Measurements from ENCODE around the gene SRPK2.

Gene SRPK2

GRCh38 chr7:105131033-105131656 is 257.6 kb downstream of the SRPK2 start:
- Histone ChIP-seq H3K27ac (ENCODE audit: poor library complexity, severe bottlenecking) (no peak overlapping the region), H3K36me3 (ENCODE audit: low read depth) (peaks cover 20% of the 10 kb centered on the region), H3K9me3 (ENCODE audit: severe bottlenecking) (no peaks in the 10 kb centered on the region), H3K4me3 (ENCODE audit: severe bottlenecking) (no peak overlapping the region), H3K4me1 (ENCODE audit: insufficient read depth, poor library complexity, severe bottlenecking) (no peaks in the 10 kb centered on the region), H3K27me3 (ENCODE audit: insufficient read depth, poor library complexity, severe bottlenecking) (no peaks in the 10 kb centered on the region)
- ATAC-seq (ENCODE audit: low read depth), result no peak; the same call in 2 of the 3 replicates
- TF ChIP-seq, protein P1, sequence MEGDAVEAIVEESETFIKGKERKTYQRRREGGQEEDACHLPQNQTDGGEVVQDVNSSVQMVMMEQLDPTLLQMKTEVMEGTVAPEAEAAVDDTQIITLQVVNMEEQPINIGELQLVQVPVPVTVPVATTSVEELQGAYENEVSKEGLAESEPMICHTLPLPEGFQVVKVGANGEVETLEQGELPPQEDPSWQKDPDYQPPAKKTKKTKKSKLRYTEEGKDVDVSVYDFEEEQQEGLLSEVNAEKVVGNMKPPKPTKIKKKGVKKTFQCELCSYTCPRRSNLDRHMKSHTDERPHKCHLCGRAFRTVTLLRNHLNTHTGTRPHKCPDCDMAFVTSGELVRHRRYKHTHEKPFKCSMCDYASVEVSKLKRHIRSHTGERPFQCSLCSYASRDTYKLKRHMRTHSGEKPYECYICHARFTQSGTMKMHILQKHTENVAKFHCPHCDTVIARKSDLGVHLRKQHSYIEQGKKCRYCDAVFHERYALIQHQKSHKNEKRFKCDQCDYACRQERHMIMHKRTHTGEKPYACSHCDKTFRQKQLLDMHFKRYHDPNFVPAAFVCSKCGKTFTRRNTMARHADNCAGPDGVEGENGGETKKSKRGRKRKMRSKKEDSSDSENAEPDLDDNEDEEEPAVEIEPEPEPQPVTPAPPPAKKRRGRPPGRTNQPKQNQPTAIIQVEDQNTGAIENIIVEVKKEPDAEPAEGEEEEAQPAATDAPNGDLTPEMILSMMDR (IDR thresholded peaks at IDR 0.05; ENCODE audit: poor library complexity, severe bottlenecking), result no peak
- no peak for DNase-seq (ENCODE audit: low spot score)

GRCh38 chr7:105130580-105130979 is 258.1 kb downstream of the SRPK2 start:
- peaks cover 23% of the 10 kb centered on the region for H3K36me3 ChIP-seq (ENCODE audit: low read depth)
- ATAC-seq (ENCODE audit: low read depth) (no peak), DNase-seq (ENCODE audit: low spot score) (no peak)
- H3K4me3 ChIP-seq (ENCODE audit: severe bottlenecking), result no peak overlapping the region
- TF ChIP-seq, protein P1 (IDR thresholded peaks at IDR 0.05; ENCODE audit: poor library complexity, severe bottlenecking), result no peak
- H3K9me3 ChIP-seq (ENCODE audit: severe bottlenecking), result no peaks in the 10 kb centered on the region
- H3K4me1 ChIP-seq (ENCODE audit: insufficient read depth, poor library complexity, severe bottlenecking), result no peaks in the 10 kb centered on the region
- no peaks in the 10 kb centered on the region for H3K27me3 ChIP-seq (ENCODE audit: insufficient read depth, poor library complexity, severe bottlenecking)
- H3K27ac ChIP-seq (ENCODE audit: poor library complexity, severe bottlenecking), result no peak overlapping the region

- Histone ChIP-seq H3K36me3 (ENCODE audit: low read depth) (peaks cover 29% of the 10 kb centered on the region), H3K27ac (ENCODE audit: poor library complexity, severe bottlenecking) (no peak overlapping the region)
- TF ChIP-seq, protein P1 (IDR thresholded peaks at IDR 0.05; ENCODE audit: poor library complexity, severe bottlenecking), result no peak
These were observed 258.7 kb downstream of the SRPK2 start for GRCh38 chr7:105130048-105130447.

DNA sequence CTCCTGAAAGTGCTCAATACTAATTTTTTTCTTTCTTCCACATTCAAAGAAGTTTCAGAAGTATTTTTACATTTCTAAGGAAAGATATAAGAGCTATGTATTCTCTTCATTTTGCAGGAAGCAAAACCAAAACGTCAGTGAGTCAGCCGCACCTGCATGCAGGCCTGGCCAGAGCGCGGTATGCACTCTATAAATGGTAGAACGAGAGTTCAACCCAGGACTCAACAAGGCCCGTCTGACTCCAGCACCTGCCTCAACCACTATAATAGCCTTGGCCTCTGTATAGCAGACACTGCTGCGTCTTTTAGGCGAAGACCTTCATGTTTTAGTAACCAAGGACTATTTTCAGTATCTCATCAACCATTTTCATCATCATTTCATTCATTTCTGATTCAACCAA is 261.5 kb downstream of the SRPK2 start:
- Histone ChIP-seq H3K27me3 (ENCODE audit: insufficient read depth, poor library complexity, severe bottlenecking) (no peaks in the 10 kb centered on the region), H3K4me3 (ENCODE audit: severe bottlenecking) (no peak overlapping the region), H3K9me3 (ENCODE audit: severe bottlenecking) (no peaks in the 10 kb centered on the region), H3K4me1 (ENCODE audit: insufficient read depth, poor library complexity, severe bottlenecking) (no peaks in the 10 kb centered on the region), H3K36me3 (ENCODE audit: low read depth) (peaks cover 24% of the 10 kb centered on the region), H3K27ac (ENCODE audit: poor library complexity, severe bottlenecking) (no peak overlapping the region)
- DNase-seq (ENCODE audit: low spot score) (no peak), ATAC-seq (ENCODE audit: low read depth) (no peak)
- TF ChIP-seq, protein P1 (IDR thresholded peaks at IDR 0.05; ENCODE audit: poor library complexity, severe bottlenecking), result no peak

More at GRCh38 chr7:105130048-105130447, 258.7 kb downstream of the SRPK2 start:
- no peak for ATAC-seq (ENCODE audit: low read depth)
- Histone ChIP-seq H3K4me3 (ENCODE audit: severe bottlenecking) (no peak overlapping the region), H3K27me3 (ENCODE audit: insufficient read depth, poor library complexity, severe bottlenecking) (no peaks in the 10 kb centered on the region), H3K4me1 (ENCODE audit: insufficient read depth, poor library complexity, severe bottlenecking) (no peaks in the 10 kb centered on the region), H3K9me3 (ENCODE audit: severe bottlenecking) (no peaks in the 10 kb centered on the region)
- no peak for DNase-seq (ENCODE audit: low spot score)

GRCh38 chr7:105126436-105126975 is 262.2 kb downstream of the SRPK2 start:
- TF ChIP-seq, protein P1 (IDR thresholded peaks at IDR 0.05; ENCODE audit: poor library complexity, severe bottlenecking), result no peak
- no peaks in the 10 kb centered on the region for H3K9me3 ChIP-seq (ENCODE audit: severe bottlenecking)
- no peak overlapping the region for H3K4me3 ChIP-seq (ENCODE audit: severe bottlenecking)
- H3K27ac ChIP-seq (ENCODE audit: poor library complexity, severe bottlenecking), result no peak overlapping the region
- H3K36me3 ChIP-seq (ENCODE audit: low read depth), result peaks cover 24% of the 10 kb centered on the region
- no peak for DNase-seq (ENCODE audit: low spot score)
- ATAC-seq (ENCODE audit: low read depth), result no peak
- no peaks in the 10 kb centered on the region for H3K27me3 ChIP-seq (ENCODE audit: insufficient read depth, poor library complexity, severe bottlenecking)
- H3K4me1 ChIP-seq (ENCODE audit: insufficient read depth, poor library complexity, severe bottlenecking), result no peaks in the 10 kb centered on the region
